CMK (cell line): ENCODE measurements around the gene YIPF1.
A peak's percentile ranks its signal among the peaks of the same experiment; 100 is the strongest.
"Not testable (repeated sequence)": the region's sequence is repeated elsewhere in the genome, so short reads cannot be mapped to it uniquely, and the experiment has no call there.

Experiments
- DNase-seq: peaks from one replicate; pipeline ENCODE4 v3.0.0-alpha.2; 2010; ENCODE audit warnings: low read depth

Gene YIPF1

DNA sequence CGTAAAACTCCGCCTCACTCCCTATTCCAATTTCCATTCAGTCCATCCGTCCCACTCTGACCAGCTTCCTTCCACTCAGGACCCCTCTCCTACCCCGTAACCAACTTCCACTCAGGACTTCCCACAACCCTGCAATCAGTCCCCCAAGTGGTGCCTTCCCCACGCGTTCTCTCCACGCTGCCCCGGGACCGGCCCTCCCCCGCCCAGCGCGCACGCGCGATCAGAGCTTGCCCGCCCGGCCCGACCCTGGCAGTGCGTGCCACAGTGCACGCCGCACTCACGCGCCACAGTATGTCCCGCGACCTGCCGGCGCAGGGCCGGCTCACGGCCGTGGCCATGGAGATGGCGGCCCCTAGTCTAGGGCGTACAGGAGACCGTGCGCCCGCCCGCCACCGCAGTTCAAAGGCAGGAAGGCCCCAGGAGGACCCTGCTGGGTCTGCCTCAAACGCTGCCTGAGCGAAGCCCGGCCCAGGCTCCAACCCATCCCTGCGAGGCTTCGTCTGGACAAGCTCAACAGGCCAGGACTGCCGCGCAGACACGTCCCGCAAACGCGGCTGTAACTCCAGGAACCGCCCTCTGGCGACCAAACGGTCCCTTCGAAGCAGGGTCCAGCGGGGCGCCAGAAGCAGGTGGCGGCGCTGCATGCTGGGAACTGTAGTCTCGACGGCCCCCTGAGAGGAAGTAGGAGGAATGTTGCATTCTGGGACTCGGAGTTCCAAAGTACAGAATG, 51.5 kb downstream of the YIPF1 start, which contains the start of gene NDC1:
TSS of gene NDC1 (minus strand) at position 373 of the 730 bp plus-strand sequence. CDS start at position 338, 35 bp downstream.
- peak; percentile 91 for DNase-seq

GRCh38 chr1:53837646-53837923, 52.0 kb downstream of the YIPF1 start:
- DNase-seq: no peak

GRCh38 chr1:53835491-53835890, 54.1 kb downstream of the YIPF1 start:
- DNase-seq: no peak

DNA sequence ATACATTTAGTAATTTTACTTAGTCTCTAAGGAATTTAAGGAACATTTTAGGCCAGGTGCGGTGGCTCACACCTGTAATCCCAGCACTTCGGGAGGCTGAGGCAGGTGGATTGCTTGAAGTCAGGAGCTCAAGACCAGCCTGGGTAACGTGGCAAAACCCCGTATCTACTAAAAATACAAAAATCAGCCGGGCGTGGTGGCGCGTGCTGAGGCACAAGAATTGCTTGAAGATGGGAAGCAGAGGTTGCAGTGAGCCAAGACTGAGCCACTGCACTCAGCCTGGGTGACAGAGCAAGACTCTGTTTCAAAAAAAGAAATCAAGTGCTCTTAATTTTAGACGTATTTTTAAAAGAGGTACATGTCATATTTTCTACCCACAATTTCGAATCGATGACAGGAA, 54.8 kb downstream of the YIPF1 start:
- DNase-seq: no peak

DNA sequence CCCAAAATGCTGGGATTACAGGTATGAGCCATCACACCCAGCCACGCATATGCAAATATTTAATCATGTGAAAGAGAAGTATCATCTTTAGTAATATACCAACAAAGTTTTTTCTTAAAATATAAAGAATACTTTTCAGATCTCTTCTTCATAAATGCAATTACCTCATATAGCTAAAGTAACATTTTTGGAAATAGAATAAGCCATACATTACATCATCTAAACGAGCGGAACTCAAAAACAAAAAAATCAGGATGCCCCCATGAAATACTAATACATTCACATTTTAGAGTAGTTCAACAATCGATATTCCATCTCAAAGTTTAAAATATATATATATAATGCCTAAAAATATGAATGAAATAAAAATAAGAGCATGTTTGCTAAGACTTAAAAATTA, 56.2 kb downstream of the YIPF1 start:
- DNase-seq: no peak

GRCh38 chr1:53826367-53826766, 63.2 kb downstream of the YIPF1 start:
- no peak for DNase-seq

GRCh38 chr1:53825306-53825705, 64.3 kb downstream of the YIPF1 start:
- no peak for DNase-seq

- DNase-seq: no peak
Measured at GRCh38 chr1:53822931-53823330, 66.7 kb downstream of the YIPF1 start.

- no peak for DNase-seq
Measured at GRCh38 chr1:53821380-53821779, 68.2 kb downstream of the YIPF1 start.

DNA sequence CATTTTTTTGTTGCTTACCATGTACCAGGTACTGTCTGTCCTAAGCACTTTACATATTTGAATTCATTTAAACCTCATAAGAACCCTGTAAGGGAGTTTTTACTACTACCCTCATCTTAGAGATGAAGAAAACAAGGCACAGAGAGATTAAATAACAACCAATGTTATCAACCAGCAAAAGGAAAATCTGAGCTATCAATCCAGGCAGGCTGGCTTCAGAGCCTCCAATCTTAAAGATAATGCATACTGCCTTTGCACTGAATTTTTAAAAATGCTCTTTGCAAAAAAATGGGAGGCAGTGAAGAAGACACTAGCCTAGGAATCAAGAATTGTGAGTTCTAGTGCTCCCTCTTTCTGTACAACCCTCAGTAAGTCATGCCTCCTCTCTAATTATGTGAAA, 70.2 kb downstream of the YIPF1 start:
- DNase-seq: no peak

- not testable (repeated sequence) for DNase-seq
Measured at GRCh38 chr1:53816584-53816983, 73.0 kb downstream of the YIPF1 start.

- not testable (repeated sequence) for DNase-seq
Measured at GRCh38 chr1:53815484-53815883, 74.1 kb downstream of the YIPF1 start.

- DNase-seq: no peak
Measured at GRCh38 chr1:53811414-53811851, 78.2 kb downstream of the YIPF1 start.

GRCh38 chr1:53810497-53810896, 79.1 kb downstream of the YIPF1 start:
- DNase-seq: no peak

DNA sequence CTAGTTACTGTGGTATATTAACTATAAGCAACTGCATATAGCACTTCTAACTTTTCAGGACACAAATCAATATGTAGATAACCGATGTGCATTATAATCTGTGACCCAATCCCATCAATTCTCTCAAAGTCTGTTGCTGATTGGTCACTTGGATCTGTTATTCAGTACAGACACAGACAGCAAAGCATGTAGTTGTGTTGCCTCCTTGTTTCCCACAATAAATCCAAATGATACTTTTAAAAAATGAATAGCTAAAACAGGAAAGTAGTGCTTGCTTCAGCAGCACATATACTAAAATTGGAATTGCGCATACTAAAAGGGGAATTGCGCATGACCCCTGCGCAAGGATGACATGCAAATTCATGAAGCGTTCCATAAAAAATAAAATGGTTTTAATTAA, 79.6 kb downstream of the YIPF1 start:
- no peak for DNase-seq

- DNase-seq: no peak
Measured at GRCh38 chr1:53807916-53808315, 81.7 kb downstream of the YIPF1 start.

- no peak for DNase-seq
Measured at GRCh38 chr1:53804791-53805505, 84.6 kb downstream of the YIPF1 start.

GRCh38 chr1:53804181-53804580, 85.4 kb downstream of the YIPF1 start:
- DNase-seq: no peak
